ENCODE data around the gene TCFL5.

DNA sequence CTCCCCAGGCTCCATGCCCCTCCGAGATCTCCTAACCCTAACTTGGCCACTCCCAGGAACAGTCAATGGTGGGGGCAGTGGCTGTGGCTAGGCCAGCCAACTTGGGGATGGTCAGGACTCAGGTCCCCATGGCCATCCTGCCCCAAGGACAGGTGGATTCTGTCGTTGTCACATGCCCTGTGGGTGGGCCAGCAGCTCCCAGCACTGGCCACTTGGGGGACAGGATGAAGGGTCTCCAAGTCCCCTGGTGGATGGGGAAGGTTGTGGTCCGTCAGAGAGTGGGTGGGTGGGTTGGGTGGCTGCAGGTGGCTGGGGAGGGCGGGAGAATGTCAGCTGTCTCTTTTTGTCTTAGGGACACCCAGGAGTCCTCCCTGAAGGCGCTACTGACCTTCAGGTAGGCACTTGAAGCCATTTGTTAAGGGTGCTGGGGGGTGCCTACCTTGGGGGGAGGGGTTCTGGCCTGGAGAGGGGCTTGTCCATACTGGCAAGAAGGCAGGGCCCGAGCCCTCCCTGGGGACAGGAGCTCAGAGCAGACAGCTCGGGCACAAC lies 39.3 kb downstream of the TCFL5 start:
- TF ChIP-seq, protein P1, sequence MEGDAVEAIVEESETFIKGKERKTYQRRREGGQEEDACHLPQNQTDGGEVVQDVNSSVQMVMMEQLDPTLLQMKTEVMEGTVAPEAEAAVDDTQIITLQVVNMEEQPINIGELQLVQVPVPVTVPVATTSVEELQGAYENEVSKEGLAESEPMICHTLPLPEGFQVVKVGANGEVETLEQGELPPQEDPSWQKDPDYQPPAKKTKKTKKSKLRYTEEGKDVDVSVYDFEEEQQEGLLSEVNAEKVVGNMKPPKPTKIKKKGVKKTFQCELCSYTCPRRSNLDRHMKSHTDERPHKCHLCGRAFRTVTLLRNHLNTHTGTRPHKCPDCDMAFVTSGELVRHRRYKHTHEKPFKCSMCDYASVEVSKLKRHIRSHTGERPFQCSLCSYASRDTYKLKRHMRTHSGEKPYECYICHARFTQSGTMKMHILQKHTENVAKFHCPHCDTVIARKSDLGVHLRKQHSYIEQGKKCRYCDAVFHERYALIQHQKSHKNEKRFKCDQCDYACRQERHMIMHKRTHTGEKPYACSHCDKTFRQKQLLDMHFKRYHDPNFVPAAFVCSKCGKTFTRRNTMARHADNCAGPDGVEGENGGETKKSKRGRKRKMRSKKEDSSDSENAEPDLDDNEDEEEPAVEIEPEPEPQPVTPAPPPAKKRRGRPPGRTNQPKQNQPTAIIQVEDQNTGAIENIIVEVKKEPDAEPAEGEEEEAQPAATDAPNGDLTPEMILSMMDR (IDR thresholded peaks at IDR 0.05) = no peak
- no peak for TF ChIP-seq POLR2A (IDR thresholded peaks at IDR 0.05; ENCODE audit: low read depth)
- no peak for TF ChIP-seq POLR2AphosphoS5 (IDR thresholded peaks at IDR 0.05)
- TF ChIP-seq EP300 (IDR thresholded peaks at IDR 0.05) = no peak
